ENCODE results near the gene IFI27. TPM values are rescaled to one million over a fixed set of nuclear protein-coding genes. Genes with fewer than 3 reads are reported as not detected.

IFI27 gene
- total RNA-seq, 2 experiments from 2014 or later = 0.63 to 1.5 TPM

DNA sequence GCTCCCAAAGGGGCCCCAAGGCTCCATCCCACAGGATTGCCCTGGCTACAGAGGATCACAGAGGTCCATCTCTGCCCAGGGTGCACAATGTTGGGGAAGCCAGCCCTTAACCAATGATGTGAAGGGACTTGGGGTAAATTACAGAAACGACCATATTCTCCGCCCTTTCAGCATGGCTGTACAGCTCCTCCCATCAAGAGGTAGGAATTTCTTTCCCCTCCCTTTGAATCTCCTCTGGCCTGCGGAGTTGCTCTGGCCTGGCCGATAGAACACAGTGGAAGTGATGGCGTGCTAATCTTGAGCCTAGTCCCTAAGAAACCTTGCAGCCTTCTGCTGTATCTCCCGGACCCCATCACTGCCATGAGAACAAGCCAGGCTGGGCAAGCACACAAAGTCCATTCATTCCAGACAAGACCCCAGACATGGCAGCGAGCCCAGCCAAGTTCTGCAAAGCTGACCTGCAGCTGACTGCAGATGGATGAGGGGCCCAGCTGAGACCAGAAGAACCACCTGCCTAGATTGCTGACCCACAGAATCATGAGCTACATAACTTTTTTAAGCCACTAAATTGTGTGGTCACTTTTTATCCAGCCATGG is 6.9 kb upstream of the IFI27 start:
- no peaks in the 10 kb centered on the region for H3K9me3 ChIP-seq (ENCODE audit: low read length)
- no peak for DNase-seq (ENCODE audit: low spot score)
- H3K4me3 ChIP-seq (ENCODE audit: low read depth, low read length, poor library complexity, severe bottlenecking) = no peak overlapping the region
- no peak for TF ChIP-seq EZH2phosphoT487 (IDR thresholded peaks at IDR 0.05; ENCODE audit: borderline replicate concordance, low read depth, low read length)
- TF ChIP-seq, protein P1, sequence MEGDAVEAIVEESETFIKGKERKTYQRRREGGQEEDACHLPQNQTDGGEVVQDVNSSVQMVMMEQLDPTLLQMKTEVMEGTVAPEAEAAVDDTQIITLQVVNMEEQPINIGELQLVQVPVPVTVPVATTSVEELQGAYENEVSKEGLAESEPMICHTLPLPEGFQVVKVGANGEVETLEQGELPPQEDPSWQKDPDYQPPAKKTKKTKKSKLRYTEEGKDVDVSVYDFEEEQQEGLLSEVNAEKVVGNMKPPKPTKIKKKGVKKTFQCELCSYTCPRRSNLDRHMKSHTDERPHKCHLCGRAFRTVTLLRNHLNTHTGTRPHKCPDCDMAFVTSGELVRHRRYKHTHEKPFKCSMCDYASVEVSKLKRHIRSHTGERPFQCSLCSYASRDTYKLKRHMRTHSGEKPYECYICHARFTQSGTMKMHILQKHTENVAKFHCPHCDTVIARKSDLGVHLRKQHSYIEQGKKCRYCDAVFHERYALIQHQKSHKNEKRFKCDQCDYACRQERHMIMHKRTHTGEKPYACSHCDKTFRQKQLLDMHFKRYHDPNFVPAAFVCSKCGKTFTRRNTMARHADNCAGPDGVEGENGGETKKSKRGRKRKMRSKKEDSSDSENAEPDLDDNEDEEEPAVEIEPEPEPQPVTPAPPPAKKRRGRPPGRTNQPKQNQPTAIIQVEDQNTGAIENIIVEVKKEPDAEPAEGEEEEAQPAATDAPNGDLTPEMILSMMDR (conservative IDR thresholded peaks at IDR 0.05; ENCODE audit: low read length) = no peak
- no peak overlapping the region for H3K27ac ChIP-seq (ENCODE audit: low read depth, low read length, poor library complexity, severe bottlenecking)
- ChIA-PET CTCF (ENCODE audit: unreplicated experiment) (no interaction called here), POLR2A (no interaction called here)
- no peaks in the 10 kb centered on the region for H3K9me2 ChIP-seq (ENCODE audit: insufficient read depth, low read length)
- no peaks in the 10 kb centered on the region for H4K20me1 ChIP-seq (ENCODE audit: insufficient read depth, low read length)
- H3K79me2 ChIP-seq (ENCODE audit: insufficient read depth, low read depth, low read length) = no peaks in the 10 kb centered on the region
- intact Hi-C loops (cut with micrococcal nuclease; ENCODE audit: unreplicated experiment) = no loop called here
- no peaks in the 10 kb centered on the region for H3K4me1 ChIP-seq (ENCODE audit: insufficient read depth, low read length, poor library complexity, severe bottlenecking)
- no peak overlapping the region for H2AFZ ChIP-seq (ENCODE audit: low read length)
- H3K4me2 ChIP-seq (ENCODE audit: low read length) = no peak overlapping the region
- H3K36me3 ChIP-seq (ENCODE audit: insufficient read depth, low read length) = no peaks in the 10 kb centered on the region
- BruUV-seq (replicated peaks) = no TSS peak

DNA sequence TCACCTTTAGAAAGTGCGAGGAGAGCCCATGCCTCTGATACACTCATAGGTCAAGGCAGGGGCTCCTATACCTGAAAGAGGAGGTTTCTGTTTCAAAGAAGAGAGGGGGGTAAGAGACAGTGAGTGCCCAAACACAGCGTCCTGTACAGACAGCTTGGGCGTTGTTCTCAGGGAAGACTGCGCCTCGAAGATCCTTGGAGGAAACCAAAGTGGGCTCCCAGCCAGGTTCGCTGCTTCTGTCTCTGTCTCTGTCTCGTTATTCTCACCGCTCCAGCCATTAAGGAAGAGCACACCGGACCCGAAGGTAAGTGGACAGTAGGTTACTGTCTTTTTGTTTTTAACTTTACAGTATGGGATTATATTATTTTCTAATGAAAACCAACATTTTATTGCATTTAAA is 5.8 kb upstream of the IFI27 start:
- POLR2A ChIA-PET = interaction anchor here (1.0 kb wide), 1 partner anchor 48 kb away, joined by 3 read pairs; no protein-coding TSS in a partner anchor
- H4K20me1 ChIP-seq (ENCODE audit: insufficient read depth, low read length) = no peaks in the 10 kb centered on the region
- DNase-seq (ENCODE audit: low spot score) = no peak
- no peaks in the 10 kb centered on the region for H3K79me2 ChIP-seq (ENCODE audit: insufficient read depth, low read depth, low read length)
- intact Hi-C loops (cut with micrococcal nuclease; ENCODE audit: unreplicated experiment) = no loop called here
- H3K4me2 ChIP-seq (ENCODE audit: low read length) = no peak overlapping the region
- H3K9me2 ChIP-seq (ENCODE audit: insufficient read depth, low read length) = no peaks in the 10 kb centered on the region
- H3K36me3 ChIP-seq (ENCODE audit: insufficient read depth, low read length) = no peaks in the 10 kb centered on the region
- no peaks in the 10 kb centered on the region for H3K9me3 ChIP-seq (ENCODE audit: low read length)
- H3K4me1 ChIP-seq (ENCODE audit: insufficient read depth, low read length, poor library complexity, severe bottlenecking) = no peaks in the 10 kb centered on the region
- no peak overlapping the region for H3K27ac ChIP-seq (ENCODE audit: low read depth, low read length, poor library complexity, severe bottlenecking)
- BruUV-seq (replicated peaks) = no TSS peak
- H3K4me3 ChIP-seq (ENCODE audit: low read depth, low read length, poor library complexity, severe bottlenecking) = no peak overlapping the region
- no peak for TF ChIP-seq EZH2phosphoT487 (IDR thresholded peaks at IDR 0.05; ENCODE audit: borderline replicate concordance, low read depth, low read length)
- TF ChIP-seq, protein P1 (conservative IDR thresholded peaks at IDR 0.05; ENCODE audit: low read length) = no peak
- H2AFZ ChIP-seq (ENCODE audit: low read length) = no peak overlapping the region
- CTCF ChIA-PET (ENCODE audit: unreplicated experiment) = no interaction called here

DNA sequence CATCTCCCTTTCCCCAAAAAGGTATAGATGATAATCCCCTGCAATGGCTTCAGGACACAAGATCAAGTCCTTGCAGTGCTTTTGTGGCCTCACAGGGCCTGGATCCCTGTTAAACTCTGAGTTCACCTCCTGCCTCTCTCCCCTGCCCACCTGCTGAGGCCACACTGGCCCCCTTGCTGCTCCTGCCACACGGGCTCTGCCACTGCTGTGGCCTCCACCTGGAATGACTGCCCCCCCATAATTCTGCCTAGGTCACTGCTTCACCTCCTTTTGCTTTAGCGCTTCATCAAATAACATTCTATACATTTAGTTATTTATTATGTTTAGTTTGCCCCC is 653 bp upstream of the IFI27 start:
- CTCF ChIA-PET (ENCODE audit: unreplicated experiment) = no interaction called here
- BruUV-seq (replicated peaks) = no TSS peak
- no peak overlapping the region for H3K4me3 ChIP-seq (ENCODE audit: low read depth, low read length, poor library complexity, severe bottlenecking)
- no peak for DNase-seq (ENCODE audit: low spot score)
- intact Hi-C loops (cut with micrococcal nuclease; ENCODE audit: unreplicated experiment) = no loop called here
- POLR2A ChIA-PET = interaction anchor here (0.8 kb wide), 1 partner anchor 26 kb away, joined by 3 read pairs; no protein-coding TSS in a partner anchor
- TF ChIP-seq EZH2phosphoT487 (IDR thresholded peaks at IDR 0.05; ENCODE audit: borderline replicate concordance, low read depth, low read length) = no peak
- TF ChIP-seq, protein P1 (conservative IDR thresholded peaks at IDR 0.05; ENCODE audit: low read length) = no peak
- no peaks in the 10 kb centered on the region for H3K79me2 ChIP-seq (ENCODE audit: insufficient read depth, low read depth, low read length)
- no peaks in the 10 kb centered on the region for H3K4me1 ChIP-seq (ENCODE audit: insufficient read depth, low read length, poor library complexity, severe bottlenecking)
- no peak overlapping the region for H2AFZ ChIP-seq (ENCODE audit: low read length)
- no peaks in the 10 kb centered on the region for H4K20me1 ChIP-seq (ENCODE audit: insufficient read depth, low read length)
- H3K36me3 ChIP-seq (ENCODE audit: insufficient read depth, low read length) = no peaks in the 10 kb centered on the region
- no peak overlapping the region for H3K4me2 ChIP-seq (ENCODE audit: low read length)
- no peak overlapping the region for H3K27ac ChIP-seq (ENCODE audit: low read depth, low read length, poor library complexity, severe bottlenecking)
- no peaks in the 10 kb centered on the region for H3K9me2 ChIP-seq (ENCODE audit: insufficient read depth, low read length)
- no peaks in the 10 kb centered on the region for H3K9me3 ChIP-seq (ENCODE audit: low read length)
